WERI-Rb-1 (cell line): Measurements from ENCODE around the gene ACTR5.

ENCODE experiments used
- DNase-seq: peaks from one replicate; pipeline ENCODE4 v3.0.0-alpha.2; 2020
- H3K27ac ChIP-seq: fragments of 250-450 bp; sonication (Bioruptor Pico); 2 replicates; pipeline ENCODE4 v1.5.1; 2020; ENCODE audit warnings: mild to moderate bottlenecking, moderate library complexity
- H3K27me3 ChIP-seq: fragments of 250-450 bp; sonication (Bioruptor Pico); 2 replicates; pipeline ENCODE4 v1.5.1; 2021; ENCODE audit warnings: mild to moderate bottlenecking, low read depth, moderate library complexity; ENCODE audit not compliant: insufficient read depth, severe bottlenecking
- H3K36me3 ChIP-seq: fragments of 250-450 bp; sonication (Bioruptor Pico); 2 replicates; pipeline ENCODE4 v1.5.1; 2020; ENCODE audit warnings: mild to moderate bottlenecking, moderate library complexity
- H3K4me3 ChIP-seq: 2 replicates; pipeline ENCODE4 v1.5.1; 2011; ENCODE audit warnings: low read depth, mild to moderate bottlenecking, control low read depth, low read length
- H3K9me3 ChIP-seq: fragments of 250-450 bp; sonication (Bioruptor Pico); 2 replicates; pipeline ENCODE4 v1.5.1; 2021; ENCODE audit warnings: mild to moderate bottlenecking, moderate library complexity; ENCODE audit not compliant: severe bottlenecking
- TF ChIP-seq, protein P1 (sequence below): IDR thresholded peaks from 2 replicates; pipeline ENCODE4 v1.5.1; 2011; ENCODE audit warnings: low read depth, mild to moderate bottlenecking, control low read depth, inconsistent platforms, low read length

Gene ACTR5

DNA sequence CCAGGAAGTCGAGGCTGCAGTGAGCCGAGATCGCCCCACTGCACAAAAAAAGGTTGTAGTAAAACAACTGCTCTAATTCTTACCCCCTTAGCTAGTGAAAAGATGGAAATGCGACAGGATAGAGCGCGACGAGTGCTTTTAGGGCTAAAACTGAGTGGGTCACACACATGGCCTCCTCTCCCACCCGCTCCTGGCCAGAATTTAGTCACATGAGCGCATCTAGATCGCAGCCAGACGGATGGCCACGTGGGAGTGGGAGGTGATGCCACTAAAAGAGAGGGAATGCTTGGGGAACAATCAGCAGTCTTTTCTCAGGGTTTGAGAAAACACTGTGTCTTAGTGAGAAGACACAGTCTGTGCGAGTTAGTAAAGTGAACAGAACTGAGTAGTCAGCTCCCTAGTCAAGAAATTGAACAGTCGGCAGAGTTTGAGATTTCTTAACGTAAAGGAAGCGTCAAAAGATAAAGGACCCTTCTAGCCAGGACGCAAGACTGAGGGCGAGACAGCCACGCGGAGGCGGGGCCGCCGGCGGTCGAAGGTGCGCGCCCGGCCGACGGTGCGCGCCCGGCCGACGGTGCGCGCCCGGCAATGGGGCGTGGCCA is 664 bp upstream of the ACTR5 start:
- no peaks in the 10 kb centered on the region for H3K27me3 ChIP-seq
- H3K36me3 ChIP-seq = peaks cover 20% of the 10 kb centered on the region
- no peak overlapping the region for H3K27ac ChIP-seq
- TF ChIP-seq, protein P1, sequence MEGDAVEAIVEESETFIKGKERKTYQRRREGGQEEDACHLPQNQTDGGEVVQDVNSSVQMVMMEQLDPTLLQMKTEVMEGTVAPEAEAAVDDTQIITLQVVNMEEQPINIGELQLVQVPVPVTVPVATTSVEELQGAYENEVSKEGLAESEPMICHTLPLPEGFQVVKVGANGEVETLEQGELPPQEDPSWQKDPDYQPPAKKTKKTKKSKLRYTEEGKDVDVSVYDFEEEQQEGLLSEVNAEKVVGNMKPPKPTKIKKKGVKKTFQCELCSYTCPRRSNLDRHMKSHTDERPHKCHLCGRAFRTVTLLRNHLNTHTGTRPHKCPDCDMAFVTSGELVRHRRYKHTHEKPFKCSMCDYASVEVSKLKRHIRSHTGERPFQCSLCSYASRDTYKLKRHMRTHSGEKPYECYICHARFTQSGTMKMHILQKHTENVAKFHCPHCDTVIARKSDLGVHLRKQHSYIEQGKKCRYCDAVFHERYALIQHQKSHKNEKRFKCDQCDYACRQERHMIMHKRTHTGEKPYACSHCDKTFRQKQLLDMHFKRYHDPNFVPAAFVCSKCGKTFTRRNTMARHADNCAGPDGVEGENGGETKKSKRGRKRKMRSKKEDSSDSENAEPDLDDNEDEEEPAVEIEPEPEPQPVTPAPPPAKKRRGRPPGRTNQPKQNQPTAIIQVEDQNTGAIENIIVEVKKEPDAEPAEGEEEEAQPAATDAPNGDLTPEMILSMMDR = no peak
- H3K9me3 ChIP-seq = no peaks in the 10 kb centered on the region
- DNase-seq = peak; percentile 16
- H3K4me3 ChIP-seq = peak overlapping the region; percentile 41

DNA sequence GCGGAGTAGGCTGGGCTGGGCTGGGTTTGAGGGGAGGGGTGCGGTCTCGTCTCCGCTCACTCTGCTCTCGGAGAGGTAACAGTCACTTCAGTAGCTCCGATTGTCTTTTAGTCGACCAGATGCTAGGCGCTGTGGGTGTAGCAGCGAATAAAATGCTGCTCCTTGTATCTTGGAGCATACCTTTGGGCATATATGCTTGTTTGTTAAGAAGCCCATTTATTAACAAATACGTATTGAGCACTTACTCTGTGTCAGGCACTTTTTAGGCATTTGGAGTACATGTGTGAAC is 545 bp downstream of the ACTR5 start:
- Histone ChIP-seq H3K4me3 (peak overlapping the region; percentile 73), H3K36me3 (peaks cover 20% of the 10 kb centered on the region), H3K27ac (peak overlapping the region; percentile 74), H3K9me3 (no peaks in the 10 kb centered on the region), H3K27me3 (no peaks in the 10 kb centered on the region)
- TF ChIP-seq, protein P1 = no peak
- peak; percentile 58 for DNase-seq

GRCh38 chr20:38751360-38751976 is 3.2 kb downstream of the ACTR5 start:
- TF ChIP-seq, protein P1 = peak; percentile 56
- no peak overlapping the region for H3K27ac ChIP-seq
- H3K27me3 ChIP-seq = no peaks in the 10 kb centered on the region
- H3K36me3 ChIP-seq = peaks cover 40% of the 10 kb centered on the region
- no peak overlapping the region for H3K4me3 ChIP-seq
- no peaks in the 10 kb centered on the region for H3K9me3 ChIP-seq
- DNase-seq = no peak

- Histone ChIP-seq H3K9me3 (no peaks in the 10 kb centered on the region), H3K36me3 (peaks cover 46% of the 10 kb centered on the region), H3K4me3 (no peak overlapping the region), H3K27ac (no peak overlapping the region), H3K27me3 (no peaks in the 10 kb centered on the region)
- no peak for DNase-seq
- TF ChIP-seq, protein P1 = no peak
These were observed 3.8 kb downstream of the ACTR5 start for GRCh38 chr20:38752029-38752428.

GRCh38 chr20:38754924-38755323 is 6.7 kb downstream of the ACTR5 start:
- peaks cover 61% of the 10 kb centered on the region for H3K36me3 ChIP-seq
- DNase-seq = no peak
- H3K9me3 ChIP-seq = no peaks in the 10 kb centered on the region
- TF ChIP-seq, protein P1 = no peak
- no peak overlapping the region for H3K27ac ChIP-seq
- no peaks in the 10 kb centered on the region for H3K27me3 ChIP-seq
- no peak overlapping the region for H3K4me3 ChIP-seq

DNA sequence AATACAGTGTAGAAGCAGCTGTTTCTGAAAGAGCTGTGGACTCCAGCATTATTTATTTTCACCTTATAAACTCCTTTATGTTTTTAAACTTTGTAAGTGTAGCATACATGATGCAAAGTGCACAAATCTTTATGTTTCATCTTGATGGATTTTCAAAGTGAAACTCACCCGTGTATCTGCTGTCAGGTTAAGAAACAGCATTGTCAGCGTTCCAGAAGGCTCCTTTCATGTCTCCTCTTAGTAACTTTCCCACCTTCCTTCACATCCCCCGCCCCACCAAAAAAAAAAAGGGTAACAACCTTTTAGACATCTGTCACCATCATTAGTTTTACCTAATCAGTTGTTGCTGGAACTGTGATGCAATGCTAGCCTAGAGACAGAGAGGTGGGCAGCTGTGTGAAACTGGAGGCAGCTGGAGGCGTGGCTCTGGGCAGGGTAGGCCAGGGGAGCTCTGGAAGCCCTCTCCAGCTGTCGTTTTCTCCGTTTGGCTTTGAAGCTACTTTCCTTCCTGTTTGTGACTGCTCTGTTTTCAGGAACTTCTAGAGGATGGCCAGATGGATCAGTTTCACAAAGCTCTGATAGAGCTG is 7.2 kb downstream of the ACTR5 start:
- H3K36me3 ChIP-seq = peaks cover 62% of the 10 kb centered on the region
- TF ChIP-seq, protein P1 = no peak
- no peaks in the 10 kb centered on the region for H3K9me3 ChIP-seq
- no peaks in the 10 kb centered on the region for H3K27me3 ChIP-seq
- no peak overlapping the region for H3K4me3 ChIP-seq
- no peak overlapping the region for H3K27ac ChIP-seq
- DNase-seq = no peak
